Activated naive CD8-positive, alpha-beta T cell treated with anti-CD3 and anti-CD28 coated beads, Interleukin-2, amount 50 U/mL, for 24 hours (primary cell): ENCODE results near the gene SPTLC1.
A peak's percentile ranks its signal among the peaks of the same experiment; 100 is the strongest.
"Not testable (repeated sequence)": the region's sequence is repeated elsewhere in the genome, so short reads cannot be mapped to it uniquely, and the experiment has no call there.

Experiments used
- ATAC-seq: fragments of 150-1000 bp; cut with Tn5 transposase; one replicate; pipeline ENCODE4 v1.10.0; 2021
- DNase-seq: peaks from one replicate; pipeline ENCODE4 v3.0.0; 2021
- H3K27ac Mint-ChIP-seq: one replicate; pipeline ENCODE4 v1.8.0; 2021; ENCODE audit warnings: mild to moderate bottlenecking, mixed read lengths
- H3K27me3 Mint-ChIP-seq: one replicate; pipeline ENCODE4 v1.8.0; 2021; ENCODE audit warnings: mixed read lengths
- H3K36me3 Mint-ChIP-seq: one replicate; pipeline ENCODE4 v1.8.0; 2021; ENCODE audit warnings: low read depth, mixed read lengths
- H3K4me1 Mint-ChIP-seq: one replicate; pipeline ENCODE4 v1.8.0; 2021; ENCODE audit warnings: mixed read lengths
- H3K4me3 Mint-ChIP-seq: one replicate; pipeline ENCODE4 v1.8.0; 2021; ENCODE audit warnings: mild to moderate bottlenecking, moderate library complexity, mixed read lengths
- H3K9me3 Mint-ChIP-seq: one replicate; pipeline ENCODE4 v1.8.0; 2021; ENCODE audit warnings: mixed read lengths

Gene SPTLC1

DNA sequence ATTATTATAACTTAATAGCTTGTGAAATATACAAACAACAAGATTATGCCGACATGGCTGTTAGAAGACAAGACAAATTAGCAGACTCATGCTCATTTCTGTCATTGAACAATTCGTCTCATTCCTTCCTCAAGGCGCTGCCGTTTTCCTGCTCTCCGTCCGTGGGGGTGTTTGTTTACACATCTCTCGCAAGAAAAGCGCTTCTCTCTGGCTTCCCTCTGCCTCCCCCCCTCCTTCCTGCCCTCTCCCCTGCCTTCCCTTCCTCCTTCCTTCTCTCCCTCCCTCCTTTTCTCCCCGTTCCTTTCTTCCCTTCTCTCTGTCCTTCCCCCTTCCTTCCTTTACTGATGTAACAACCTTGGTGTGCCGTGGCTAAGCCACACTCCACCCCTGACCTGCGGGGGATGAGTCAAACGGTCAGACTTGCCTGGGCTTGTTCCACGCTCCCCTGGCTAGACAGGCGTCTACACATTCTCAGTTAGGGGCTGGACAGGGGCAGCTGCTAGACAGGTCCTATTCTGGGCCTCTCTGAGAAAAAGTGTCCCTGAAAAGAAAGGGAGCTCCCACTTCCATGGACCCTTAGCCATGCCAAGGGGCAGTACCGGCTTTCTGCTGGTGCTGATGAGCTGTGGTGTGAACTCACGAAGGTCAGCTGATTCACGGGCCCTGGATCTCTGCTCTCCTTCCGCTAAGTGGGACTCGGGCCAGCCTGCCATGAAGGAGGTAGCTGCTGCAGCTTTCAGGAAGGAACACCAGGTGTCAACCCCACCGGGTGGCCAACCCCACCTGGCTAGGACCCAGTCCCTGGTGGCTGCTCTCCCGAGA lies 32.0 kb upstream of the SPTLC1 start:
- ATAC-seq: peak; percentile 60
- no peaks in the 10 kb centered on the region for H3K4me1 Mint-ChIP-seq
- H3K4me3 Mint-ChIP-seq: peak overlapping the region; percentile 51
- no peaks in the 10 kb centered on the region for H3K9me3 Mint-ChIP-seq
- H3K27ac Mint-ChIP-seq: no peak overlapping the region
- DNase-seq: no peak
- H3K27me3 Mint-ChIP-seq: peaks cover 37% of the 10 kb centered on the region
- no peaks in the 10 kb centered on the region for H3K36me3 Mint-ChIP-seq

DNA sequence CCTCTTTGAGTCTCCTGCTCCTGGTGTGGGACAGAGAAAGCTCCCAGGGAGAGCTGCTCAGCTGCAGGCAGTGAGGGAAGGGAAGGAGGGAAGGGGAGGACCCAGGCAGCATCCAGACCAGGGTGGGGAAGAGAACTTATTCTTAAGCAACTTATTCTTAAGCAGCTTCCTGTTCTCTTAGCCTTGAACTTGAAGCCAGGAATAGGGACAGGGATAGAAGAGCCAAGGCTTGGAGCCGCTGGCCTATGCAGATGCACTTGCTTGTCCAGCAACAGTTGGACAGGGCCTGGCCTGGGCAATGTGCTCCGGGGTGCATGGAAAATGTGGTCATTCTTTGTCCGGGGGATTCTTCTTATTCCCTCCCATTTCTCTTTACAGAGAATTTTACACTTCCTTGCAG lies 31.4 kb upstream of the SPTLC1 start:
- ATAC-seq (no peak), DNase-seq (no peak)
- Mint-ChIP-seq H3K4me3 (no peak overlapping the region), H3K9me3 (no peaks in the 10 kb centered on the region), H3K36me3 (no peaks in the 10 kb centered on the region), H3K27me3 (peaks cover 42% of the 10 kb centered on the region), H3K4me1 (peaks cover under 1% of the 10 kb centered on the region), H3K27ac (no peak overlapping the region)

DNA sequence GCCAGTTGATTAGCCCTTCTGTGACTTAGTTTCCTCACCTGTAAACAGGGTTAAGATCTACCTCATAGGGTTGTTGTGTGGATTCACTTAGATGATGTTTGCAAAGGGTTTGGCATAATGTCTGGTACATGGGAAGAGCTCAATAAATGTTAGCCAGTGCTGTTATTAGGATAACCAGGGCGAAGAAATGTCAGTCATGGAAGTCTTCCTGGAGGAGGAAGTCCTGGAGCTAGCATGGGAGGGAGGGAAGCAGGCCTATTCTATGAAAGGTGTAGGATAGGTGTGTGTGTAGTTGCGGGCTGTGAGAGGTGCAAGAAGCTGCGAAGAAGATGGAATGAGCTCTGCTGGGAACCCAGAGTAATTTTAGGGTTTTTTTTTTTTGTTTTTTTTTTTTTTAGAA lies 30.6 kb upstream of the SPTLC1 start:
- H3K4me3 Mint-ChIP-seq, ATAC-seq, H3K36me3 Mint-ChIP-seq, H3K4me1 Mint-ChIP-seq, H3K9me3 Mint-ChIP-seq, H3K27ac Mint-ChIP-seq, DNase-seq: not testable (repeated sequence)
- peaks cover 48% of the 10 kb centered on the region for H3K27me3 Mint-ChIP-seq

DNA sequence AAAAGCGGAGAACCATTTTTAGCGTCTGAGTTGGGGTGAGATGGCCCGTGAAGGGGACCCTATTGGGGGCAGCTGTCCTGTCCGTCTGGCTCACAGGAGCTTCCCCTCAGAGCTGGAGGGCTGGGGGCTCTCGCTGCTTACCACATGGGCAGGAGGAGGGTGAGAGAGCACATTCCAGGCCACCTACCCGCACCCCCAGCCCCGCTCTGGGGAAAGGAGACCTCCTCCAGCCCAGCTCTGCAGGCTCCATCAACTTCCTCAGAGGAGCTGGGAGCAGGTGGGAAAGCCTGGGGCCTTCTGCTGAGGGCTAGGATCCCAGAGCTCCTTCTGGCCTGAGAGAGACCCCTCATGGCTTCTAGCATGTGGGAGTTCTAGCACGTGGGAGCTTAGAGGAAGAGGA lies 27.1 kb upstream of the SPTLC1 start:
- DNase-seq (no peak), ATAC-seq (no peak)
- Mint-ChIP-seq H3K4me1 (peaks cover 9% of the 10 kb centered on the region), H3K27ac (no peak overlapping the region), H3K36me3 (no peaks in the 10 kb centered on the region), H3K4me3 (no peak overlapping the region), H3K27me3 (peaks cover 38% of the 10 kb centered on the region), H3K9me3 (no peaks in the 10 kb centered on the region)

DNA sequence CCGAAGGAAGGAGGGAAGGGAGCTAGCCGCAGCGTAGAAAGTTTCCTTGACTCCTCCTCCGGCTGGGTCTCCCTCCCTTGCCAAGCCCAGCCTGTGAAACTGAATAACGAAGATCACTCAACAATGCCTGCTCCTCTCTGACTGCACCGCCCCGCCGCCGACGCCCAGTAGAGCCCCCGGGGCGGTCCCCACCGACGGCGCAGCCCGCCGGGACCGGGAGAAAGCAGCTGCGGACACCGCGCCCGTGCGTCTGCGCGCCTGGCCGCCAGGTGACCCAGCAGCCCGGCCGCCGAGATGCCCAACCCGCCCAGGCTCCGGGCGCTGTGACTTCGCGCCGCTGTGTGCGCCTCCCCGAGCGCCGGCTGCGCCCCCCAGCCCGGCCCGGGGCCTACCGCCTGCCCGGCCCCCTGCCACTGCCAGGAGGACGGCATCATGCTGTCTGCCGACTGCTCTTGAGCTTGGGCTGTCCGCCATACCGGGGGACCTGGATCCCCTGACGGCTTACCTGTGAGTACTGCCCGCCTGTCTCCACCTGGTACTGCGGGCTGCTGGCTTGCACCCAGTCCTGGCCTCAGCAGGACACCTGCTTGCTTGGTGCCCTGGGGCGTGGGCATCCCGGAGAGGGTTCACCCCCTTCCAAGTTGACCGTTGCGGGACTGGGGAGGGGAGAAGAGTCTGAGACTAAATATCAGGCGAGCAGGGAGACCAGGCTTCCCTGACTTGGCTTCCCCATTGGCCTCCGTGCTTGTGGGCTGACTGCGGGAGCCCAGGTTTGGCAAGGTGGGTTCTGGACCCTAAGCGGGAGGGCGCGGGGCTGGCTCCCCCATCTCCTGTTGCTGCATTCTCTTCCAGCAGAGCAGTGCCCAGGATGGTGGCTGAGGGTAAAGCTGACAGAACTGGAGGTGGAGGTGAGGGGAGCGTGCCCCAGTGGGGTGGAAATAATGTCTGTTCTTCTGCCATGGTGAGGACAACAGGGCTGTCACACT lies 26.2 kb upstream of the SPTLC1 start:
- no peak overlapping the region for H3K27ac Mint-ChIP-seq
- peak overlapping the region; percentile 58 for H3K4me3 Mint-ChIP-seq
- no peak for DNase-seq
- H3K27me3 Mint-ChIP-seq: peaks cover 34% of the 10 kb centered on the region
- ATAC-seq: no peak
- no peaks in the 10 kb centered on the region for H3K9me3 Mint-ChIP-seq
- H3K36me3 Mint-ChIP-seq: no peaks in the 10 kb centered on the region
- peaks cover 9% of the 10 kb centered on the region for H3K4me1 Mint-ChIP-seq

DNA sequence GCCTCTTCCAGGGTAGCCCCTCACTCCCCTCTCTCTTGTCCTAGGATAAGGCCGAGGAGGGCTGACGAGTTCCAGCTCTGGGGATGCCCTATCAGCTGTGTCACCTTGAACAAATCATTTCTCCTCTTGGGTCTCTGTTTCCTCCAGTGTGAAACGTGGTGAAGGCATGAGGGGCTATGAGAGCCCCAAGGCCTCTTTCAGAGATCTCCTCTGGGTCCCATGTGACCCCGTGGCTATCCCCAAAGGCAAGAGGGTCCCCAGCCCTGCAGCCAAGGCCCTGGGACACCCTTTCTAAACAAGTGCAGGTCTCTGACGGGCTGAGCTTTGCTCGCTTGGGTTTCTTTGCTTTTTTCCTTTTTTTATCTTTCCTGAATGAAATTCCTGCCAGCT lies 25.5 kb upstream of the SPTLC1 start:
- no peaks in the 10 kb centered on the region for H3K9me3 Mint-ChIP-seq
- no peak for DNase-seq
- no peak for ATAC-seq
- no peaks in the 10 kb centered on the region for H3K36me3 Mint-ChIP-seq
- H3K27me3 Mint-ChIP-seq: peaks cover 30% of the 10 kb centered on the region
- peaks cover 9% of the 10 kb centered on the region for H3K4me1 Mint-ChIP-seq
- H3K4me3 Mint-ChIP-seq: peak overlapping the region; percentile 58
- H3K27ac Mint-ChIP-seq: no peak overlapping the region

DNA sequence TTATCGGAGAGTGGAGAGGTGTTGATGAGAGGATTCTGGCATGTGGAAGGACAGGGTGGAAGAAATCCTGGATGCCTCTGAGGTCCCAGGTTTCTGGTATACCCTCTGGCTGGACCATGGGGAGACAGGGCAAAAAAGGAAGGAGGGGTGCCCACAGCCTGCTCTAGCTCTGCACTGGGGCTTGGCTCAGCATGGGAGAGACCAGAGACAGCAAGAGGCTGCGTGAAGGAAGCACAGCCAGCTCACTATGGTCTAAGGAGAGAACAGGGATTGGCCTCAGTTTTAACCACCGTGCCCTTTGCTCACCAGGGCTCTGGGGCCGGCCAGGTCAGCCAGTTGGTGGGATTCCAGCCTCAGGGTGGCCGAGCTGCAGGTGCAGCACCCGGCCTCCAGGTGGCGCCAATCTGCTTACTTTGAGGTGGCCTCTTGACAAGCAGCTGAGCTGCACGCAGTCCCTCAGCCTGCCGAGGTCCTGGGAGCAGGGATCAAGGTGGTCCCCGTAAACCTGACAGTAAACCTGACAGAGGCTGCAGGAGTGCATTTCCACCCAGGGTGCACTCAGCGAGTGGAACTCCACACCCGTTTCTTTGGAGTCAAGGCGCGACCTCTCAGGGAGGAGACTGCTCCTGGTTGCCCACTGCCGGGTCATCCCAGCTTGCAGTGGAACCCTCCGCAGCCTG lies 25.0 kb upstream of the SPTLC1 start:
- Mint-ChIP-seq H3K9me3 (no peaks in the 10 kb centered on the region), H3K27me3 (peaks cover 29% of the 10 kb centered on the region), H3K27ac (no peak overlapping the region), H3K4me1 (peaks cover 9% of the 10 kb centered on the region), H3K4me3 (no peak overlapping the region), H3K36me3 (no peaks in the 10 kb centered on the region)
- peak; percentile 79 for DNase-seq
- peak; percentile 47 for ATAC-seq

DNA sequence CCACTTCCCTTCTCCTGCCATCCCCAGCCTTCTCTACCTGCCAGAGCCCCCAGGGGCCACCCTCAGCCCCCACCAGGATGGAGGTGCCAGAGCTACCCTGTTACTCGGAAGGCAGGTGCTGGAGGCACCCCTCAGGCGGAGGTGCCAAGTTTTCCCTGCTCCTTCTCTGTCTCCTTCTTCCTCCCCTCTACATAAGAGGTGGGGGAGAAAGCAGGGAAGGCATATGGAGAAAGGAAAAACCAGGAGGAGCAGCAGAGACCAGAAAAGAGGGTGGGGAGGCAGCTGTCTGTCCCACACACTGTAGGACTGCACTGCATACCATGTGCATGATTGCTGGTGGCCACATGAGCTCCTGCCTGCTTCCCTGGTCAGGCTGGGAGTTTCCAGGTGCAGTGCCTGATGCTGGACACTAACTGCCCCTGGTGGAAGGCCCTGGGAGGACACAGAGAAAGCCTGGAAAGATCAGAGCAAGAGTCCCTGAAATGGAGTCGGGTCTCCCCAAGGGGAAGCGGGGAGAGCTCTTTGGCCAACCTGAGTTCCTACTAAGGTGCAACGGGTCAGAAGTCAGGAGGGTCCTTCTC lies 23.8 kb upstream of the SPTLC1 start:
- H3K4me3 Mint-ChIP-seq, H3K4me1 Mint-ChIP-seq: not testable (repeated sequence)

DNA sequence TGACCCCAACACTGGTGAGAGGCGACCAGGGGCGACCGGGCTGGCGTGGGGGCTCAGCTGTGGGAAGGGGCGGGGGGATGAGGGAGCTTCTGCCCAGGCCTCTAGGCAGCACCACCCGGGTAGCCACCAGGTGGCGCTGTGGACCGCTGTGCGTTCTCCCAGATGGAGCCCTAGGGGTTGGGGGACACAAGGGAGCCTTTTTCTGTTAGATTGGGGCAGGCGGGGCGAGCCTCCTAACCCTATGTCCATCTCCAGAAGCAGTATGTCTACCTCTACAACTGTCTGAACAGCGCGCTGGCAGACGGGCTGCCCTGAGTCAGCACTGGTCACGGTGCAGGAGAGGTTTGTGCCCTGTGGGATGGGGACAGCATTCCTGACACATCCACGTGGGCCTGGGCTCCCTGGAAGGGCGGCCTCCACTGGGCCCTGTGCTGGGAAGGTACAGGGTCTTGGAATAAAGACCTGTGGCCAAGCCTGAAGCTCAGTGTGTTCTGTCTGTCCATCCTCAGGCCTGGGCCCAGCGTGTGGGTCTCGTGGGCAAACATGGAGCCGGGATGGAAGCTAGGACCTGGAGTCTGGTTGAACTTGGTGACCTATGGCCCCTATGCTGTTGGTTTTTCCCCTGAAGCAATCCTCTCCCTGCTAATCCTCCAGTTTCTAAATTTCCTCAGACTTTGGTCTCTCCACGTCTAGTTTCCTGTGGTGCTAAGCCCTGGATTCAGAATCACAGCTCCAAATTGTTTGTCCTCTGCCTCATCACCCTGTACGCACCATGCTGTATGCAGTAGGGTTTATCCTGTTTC lies 23.1 kb upstream of the SPTLC1 start:
- H3K9me3 Mint-ChIP-seq: no peaks in the 10 kb centered on the region
- peak; percentile 85 for DNase-seq
- peaks cover 31% of the 10 kb centered on the region for H3K27me3 Mint-ChIP-seq
- H3K36me3 Mint-ChIP-seq: no peaks in the 10 kb centered on the region
- H3K27ac Mint-ChIP-seq: no peak overlapping the region
- H3K4me3 Mint-ChIP-seq: no peak overlapping the region
- ATAC-seq: peak; percentile 61
- H3K4me1 Mint-ChIP-seq: peaks cover 14% of the 10 kb centered on the region

More for the DNA sequence above, 23.8 kb upstream of the SPTLC1 start:
- not testable (repeated sequence) for ATAC-seq, H3K36me3 Mint-ChIP-seq, H3K9me3 Mint-ChIP-seq, DNase-seq, H3K27ac Mint-ChIP-seq
- H3K27me3 Mint-ChIP-seq: peaks cover 27% of the 10 kb centered on the region

DNA sequence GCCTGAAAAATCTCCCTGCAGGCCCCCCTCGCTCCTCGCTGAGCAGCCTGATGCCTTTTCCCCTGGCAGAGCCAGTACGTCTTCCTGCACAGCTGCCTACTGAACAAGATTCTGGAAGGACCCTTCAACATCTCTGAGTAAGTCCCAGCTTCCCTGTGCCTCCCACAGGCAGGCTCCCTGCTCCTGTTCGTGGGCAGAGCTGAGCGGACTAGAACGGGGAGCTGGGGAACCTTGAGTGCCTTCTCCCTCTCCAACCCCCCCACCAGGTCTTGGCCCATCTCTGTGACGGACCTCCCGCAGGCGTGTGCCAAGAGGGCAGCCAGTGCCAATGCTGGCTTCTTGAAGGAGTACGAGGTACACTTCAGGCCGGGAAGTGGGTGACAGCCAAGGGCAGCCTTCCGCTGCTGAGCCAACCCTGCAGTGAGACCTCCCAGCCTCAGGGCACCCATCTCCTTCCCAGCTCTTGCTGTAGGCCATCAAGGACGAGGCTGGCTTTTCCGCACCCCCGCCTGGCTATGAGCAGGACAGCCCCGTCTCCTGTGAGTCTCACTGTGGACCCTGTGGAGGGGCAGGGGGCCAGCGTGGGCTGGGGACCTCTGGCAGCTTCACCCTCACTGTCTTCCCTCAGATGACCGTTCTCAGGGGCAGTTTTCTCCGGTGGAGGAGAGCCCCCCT lies 21.1 kb upstream of the SPTLC1 start:
- no peak overlapping the region for H3K4me3 Mint-ChIP-seq
- no peaks in the 10 kb centered on the region for H3K36me3 Mint-ChIP-seq
- DNase-seq: no peak
- H3K4me1 Mint-ChIP-seq: peaks cover 14% of the 10 kb centered on the region
- peaks cover 25% of the 10 kb centered on the region for H3K27me3 Mint-ChIP-seq
- ATAC-seq: no peak
- no peak overlapping the region for H3K27ac Mint-ChIP-seq
- peaks cover 2% of the 10 kb centered on the region for H3K9me3 Mint-ChIP-seq

DNA sequence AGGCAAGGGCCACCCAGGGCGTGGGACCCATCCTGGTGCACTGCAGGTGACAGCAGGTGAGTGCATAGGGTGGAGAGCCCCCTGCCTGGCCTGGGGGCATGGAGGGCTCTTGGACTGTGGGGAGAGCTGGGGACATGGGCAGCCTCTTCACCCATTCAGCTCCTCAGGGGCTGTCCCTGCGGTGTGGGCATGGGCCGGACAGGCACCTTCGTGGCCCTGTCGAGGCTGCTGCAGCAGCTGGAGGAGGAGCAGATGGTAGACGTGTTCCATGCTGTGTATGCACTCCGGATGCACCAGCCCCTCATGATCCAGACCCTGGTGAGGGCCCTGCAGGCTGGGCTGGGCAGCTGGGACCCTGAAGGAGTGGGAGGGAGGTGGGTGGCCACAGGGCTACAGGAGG lies 20.4 kb upstream of the SPTLC1 start:
- ATAC-seq (no peak), DNase-seq (no peak)
- Mint-ChIP-seq H3K27me3 (peaks cover 23% of the 10 kb centered on the region), H3K9me3 (peaks cover 4% of the 10 kb centered on the region), H3K27ac (no peak overlapping the region), H3K36me3 (no peaks in the 10 kb centered on the region), H3K4me1 (peaks cover 9% of the 10 kb centered on the region), H3K4me3 (no peak overlapping the region)

DNA sequence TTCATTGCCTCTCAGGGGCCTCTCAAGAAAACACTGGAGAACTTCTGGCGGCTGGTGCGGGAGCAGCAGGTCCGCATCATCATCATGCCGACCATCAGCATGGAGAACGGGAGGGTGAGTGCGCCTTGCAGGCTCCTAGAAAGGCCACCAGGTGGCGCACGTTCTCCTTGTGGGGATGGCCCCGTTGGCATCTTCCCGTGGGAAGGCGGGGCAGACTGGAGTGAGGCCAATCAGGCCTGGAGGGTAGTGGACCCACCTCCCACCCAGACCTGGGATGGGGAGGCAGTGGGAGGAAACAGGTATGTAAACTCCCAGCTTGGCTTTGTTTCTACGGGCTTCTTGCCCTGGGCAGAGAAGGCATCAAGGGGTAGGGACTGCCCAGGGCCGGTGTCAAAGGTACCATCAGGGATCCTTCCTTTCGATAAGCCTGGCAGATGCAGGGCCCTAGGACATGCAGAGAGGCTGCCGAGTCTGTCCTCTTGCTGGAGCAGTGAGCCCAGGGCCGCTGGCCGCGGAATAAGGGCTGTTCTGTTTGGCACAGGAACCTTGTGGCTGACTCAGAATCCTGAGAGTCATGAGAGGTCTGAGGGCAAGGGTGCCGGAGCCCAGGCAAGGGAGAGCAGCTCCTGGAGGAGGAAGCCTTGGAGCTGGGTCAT lies 18.9 kb upstream of the SPTLC1 start:
- Mint-ChIP-seq H3K27ac (no peak overlapping the region), H3K4me3 (no peak overlapping the region), H3K27me3 (peaks cover 23% of the 10 kb centered on the region)

DNA sequence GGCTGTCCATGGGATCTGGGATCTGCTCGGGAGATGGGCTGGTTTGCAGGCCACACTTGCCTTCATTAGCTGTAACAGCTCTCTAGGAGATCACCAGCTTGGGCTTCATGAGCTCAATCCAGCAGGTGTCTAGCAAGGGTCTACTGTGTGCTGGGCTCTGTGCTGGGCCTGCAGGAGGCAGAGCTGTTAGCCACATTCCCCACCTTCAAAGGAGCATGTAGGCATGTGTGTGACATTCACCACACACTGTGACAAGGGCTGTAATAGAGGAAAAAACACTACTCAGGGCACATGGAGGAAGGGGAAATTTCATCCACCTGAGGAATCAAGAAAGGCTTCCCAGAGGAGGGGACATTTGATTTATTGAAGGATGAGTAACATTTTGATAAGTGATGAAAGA lies 17.7 kb upstream of the SPTLC1 start:
- not testable (repeated sequence) for ATAC-seq, H3K36me3 Mint-ChIP-seq, H3K9me3 Mint-ChIP-seq, DNase-seq, H3K4me3 Mint-ChIP-seq, H3K27ac Mint-ChIP-seq, H3K4me1 Mint-ChIP-seq
- peaks cover 23% of the 10 kb centered on the region for H3K27me3 Mint-ChIP-seq

More for the DNA sequence above, 18.9 kb upstream of the SPTLC1 start:
- Mint-ChIP-seq H3K9me3 (peaks cover 4% of the 10 kb centered on the region), H3K36me3 (no peaks in the 10 kb centered on the region), H3K4me1 (peaks cover 7% of the 10 kb centered on the region)
- DNase-seq (peak; percentile 84), ATAC-seq (peak; percentile 68)
